Measurements from ENCODE around the gene DNAH8.

DNAH8 gene

DNA sequence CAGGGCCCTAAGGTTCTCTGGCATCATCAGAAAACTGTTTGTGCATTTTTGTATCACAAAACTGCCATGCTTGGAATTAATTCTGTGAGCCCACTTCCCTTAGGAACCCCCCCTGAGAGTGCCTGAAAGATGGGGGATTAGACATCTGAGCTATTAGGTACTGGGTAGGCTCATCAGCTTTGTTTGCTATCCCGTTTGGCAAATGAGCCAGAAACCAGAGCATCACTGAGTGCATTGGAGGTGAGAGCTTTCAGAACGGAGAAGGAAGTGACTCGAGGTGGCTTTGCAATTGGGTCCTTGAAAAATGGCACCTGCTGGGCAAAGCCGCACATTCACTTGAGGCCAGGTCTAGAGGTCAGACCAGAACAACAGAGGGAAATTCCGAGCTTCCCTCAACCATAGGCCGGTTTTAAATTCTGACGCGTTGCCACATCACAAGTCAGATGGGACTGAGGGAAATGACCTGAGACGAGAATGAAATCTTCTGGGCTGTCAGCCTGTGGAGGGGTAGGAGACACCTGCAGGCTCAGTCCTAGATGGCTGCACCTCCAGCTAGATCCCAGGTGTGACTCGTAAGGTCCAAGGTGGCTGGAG is 325.1 kb downstream of the DNAH8 start:
- DNase-seq (ENCODE audit: insufficient read length) (no peak), FAIRE-seq (no peak)

DNA sequence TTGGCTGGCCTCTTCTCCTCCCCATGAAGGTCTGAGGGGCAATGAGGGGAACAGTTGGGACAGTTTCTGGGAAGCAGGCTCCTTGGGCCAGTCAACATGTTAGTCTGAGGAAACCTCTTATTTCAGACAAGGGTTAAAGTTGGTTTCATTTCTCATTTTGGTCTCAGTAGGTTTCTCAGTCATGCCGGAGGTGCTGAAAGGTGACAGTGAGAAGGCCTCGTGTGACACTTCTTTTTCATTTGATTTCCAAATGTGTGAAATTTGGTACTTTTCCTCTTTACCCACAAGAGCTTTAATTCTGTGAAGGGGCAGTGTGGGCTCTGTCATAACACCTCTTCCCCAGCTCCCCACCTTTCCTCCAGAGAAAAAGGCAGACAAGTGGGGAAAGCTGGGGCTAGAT is 326.0 kb downstream of the DNAH8 start:
- DNase-seq (ENCODE audit: insufficient read length) (no peak), FAIRE-seq (no peak)
- TF ChIP-seq TAF1 (IDR thresholded peaks at IDR 0.05; ENCODE audit: borderline replicate concordance, low read depth, low read length): no peak
- TF ChIP-seq POLR2A (IDR thresholded peaks at IDR 0.05; ENCODE audit: low read depth, low read length): no peak
- no peak for TF ChIP-seq POLR2AphosphoS5 (IDR thresholded peaks at IDR 0.05; ENCODE audit: low read depth, low read length)

More for the DNA sequence above, 325.1 kb downstream of the DNAH8 start:
- no peak for TF ChIP-seq TAF1 (IDR thresholded peaks at IDR 0.05; ENCODE audit: borderline replicate concordance, low read depth, low read length)
- TF ChIP-seq POLR2AphosphoS5 (IDR thresholded peaks at IDR 0.05; ENCODE audit: low read depth, low read length): no peak
- no peak for TF ChIP-seq POLR2A (IDR thresholded peaks at IDR 0.05; ENCODE audit: low read depth, low read length)

DNA sequence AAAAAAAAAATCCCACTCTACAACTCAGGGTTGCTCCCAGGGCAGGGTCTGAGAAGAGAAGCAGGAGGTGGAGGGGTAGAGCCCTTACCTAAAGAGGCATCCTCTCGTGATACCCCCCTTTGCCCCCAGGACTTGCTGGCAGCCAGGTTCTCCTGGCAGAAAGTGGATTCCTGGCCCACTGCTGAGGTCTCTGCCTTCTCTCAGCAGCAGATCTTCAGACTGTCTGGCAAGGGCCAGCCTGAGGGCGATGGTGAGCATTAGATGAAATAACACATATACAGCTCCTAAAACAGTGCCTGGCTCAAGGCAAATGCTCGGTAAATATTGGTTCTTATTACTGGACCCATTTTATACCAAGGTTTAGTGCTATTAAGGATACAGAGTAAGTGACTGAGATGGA is 328.7 kb downstream of the DNAH8 start:
- TF ChIP-seq POLR2A (IDR thresholded peaks at IDR 0.05; ENCODE audit: low read depth, low read length) (no peak), TAF1 (IDR thresholded peaks at IDR 0.05; ENCODE audit: borderline replicate concordance, low read depth, low read length) (no peak), POLR2AphosphoS5 (IDR thresholded peaks at IDR 0.05; ENCODE audit: low read depth, low read length) (no peak)
- DNase-seq (ENCODE audit: insufficient read length) (no peak), FAIRE-seq (no peak)

DNA sequence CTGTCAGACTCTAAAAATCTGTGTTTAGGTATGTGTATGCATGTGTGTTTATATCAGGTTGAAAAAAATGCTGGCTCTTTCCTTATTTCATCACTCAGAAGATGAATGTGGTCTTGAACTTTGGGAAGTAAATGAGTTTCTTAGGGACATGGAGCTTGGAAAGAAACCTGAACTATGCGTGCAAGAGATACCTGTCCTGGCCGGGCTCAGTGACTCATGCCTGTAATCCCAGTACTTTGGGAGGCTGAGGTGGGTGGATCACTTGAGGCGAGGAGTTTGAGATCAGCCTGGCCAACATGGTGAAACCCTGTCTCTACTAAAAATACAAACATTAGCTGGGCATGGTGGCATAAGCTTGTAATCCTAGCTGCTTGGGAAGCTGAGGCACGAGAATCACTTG is 329.1 kb downstream of the DNAH8 start:
- no peak for TF ChIP-seq POLR2A (IDR thresholded peaks at IDR 0.05; ENCODE audit: low read depth, low read length)
- no peak for TF ChIP-seq POLR2AphosphoS5 (IDR thresholded peaks at IDR 0.05; ENCODE audit: low read depth, low read length)
- TF ChIP-seq TAF1 (IDR thresholded peaks at IDR 0.05; ENCODE audit: borderline replicate concordance, low read depth, low read length): no peak
- DNase-seq (ENCODE audit: insufficient read length) (no peak), FAIRE-seq (no peak)

DNA sequence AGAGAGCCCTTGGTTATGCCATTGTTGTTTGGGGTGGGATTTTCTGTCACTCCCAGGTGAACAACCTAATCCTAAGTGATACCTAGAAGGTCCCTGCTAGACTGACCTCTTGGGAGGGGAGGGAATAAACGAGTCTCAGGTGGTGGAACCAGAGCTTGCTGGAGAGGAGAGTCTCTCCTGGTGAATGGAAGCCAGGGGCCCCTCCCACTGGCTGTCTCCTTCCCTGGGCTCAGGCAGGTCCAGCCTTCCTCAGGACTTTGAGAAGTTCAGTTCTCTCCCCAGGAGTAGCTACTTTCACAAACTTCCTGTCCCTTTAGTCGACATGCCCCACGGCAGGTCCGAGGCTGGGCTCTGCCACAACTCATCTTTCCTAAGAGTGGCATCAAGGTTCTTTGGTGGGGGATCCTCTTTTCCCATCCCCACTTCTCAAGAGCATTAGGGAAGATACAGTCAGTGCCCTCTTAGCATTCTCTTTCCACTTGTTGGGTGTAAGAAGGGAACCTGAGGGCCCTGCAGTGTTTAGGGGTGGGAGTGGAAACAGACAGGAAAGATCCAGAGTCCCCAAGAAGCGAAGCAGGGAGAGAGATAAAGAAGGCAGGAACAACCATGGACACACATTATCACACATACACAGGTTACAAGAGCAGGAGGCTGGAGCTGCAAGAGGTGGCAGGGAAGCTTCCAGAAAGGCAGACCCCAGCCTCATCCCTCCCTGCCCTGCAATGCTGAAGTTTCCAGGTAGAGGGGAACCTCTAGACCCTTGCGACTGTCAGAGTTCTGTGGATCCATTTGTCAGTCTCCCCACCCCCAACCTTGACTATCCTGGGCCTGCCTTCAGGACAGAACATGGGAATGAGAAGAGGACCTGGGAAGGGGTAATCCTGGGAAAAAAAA is 332.6 kb downstream of the DNAH8 start:
- DNase-seq (ENCODE audit: insufficient read length) (no peak), FAIRE-seq (no peak)
- TF ChIP-seq POLR2AphosphoS5 (IDR thresholded peaks at IDR 0.05; ENCODE audit: low read depth, low read length) (no peak), TAF1 (IDR thresholded peaks at IDR 0.05; ENCODE audit: borderline replicate concordance, low read depth, low read length) (no peak), POLR2A (IDR thresholded peaks at IDR 0.05; ENCODE audit: low read depth, low read length) (no peak)

DNA sequence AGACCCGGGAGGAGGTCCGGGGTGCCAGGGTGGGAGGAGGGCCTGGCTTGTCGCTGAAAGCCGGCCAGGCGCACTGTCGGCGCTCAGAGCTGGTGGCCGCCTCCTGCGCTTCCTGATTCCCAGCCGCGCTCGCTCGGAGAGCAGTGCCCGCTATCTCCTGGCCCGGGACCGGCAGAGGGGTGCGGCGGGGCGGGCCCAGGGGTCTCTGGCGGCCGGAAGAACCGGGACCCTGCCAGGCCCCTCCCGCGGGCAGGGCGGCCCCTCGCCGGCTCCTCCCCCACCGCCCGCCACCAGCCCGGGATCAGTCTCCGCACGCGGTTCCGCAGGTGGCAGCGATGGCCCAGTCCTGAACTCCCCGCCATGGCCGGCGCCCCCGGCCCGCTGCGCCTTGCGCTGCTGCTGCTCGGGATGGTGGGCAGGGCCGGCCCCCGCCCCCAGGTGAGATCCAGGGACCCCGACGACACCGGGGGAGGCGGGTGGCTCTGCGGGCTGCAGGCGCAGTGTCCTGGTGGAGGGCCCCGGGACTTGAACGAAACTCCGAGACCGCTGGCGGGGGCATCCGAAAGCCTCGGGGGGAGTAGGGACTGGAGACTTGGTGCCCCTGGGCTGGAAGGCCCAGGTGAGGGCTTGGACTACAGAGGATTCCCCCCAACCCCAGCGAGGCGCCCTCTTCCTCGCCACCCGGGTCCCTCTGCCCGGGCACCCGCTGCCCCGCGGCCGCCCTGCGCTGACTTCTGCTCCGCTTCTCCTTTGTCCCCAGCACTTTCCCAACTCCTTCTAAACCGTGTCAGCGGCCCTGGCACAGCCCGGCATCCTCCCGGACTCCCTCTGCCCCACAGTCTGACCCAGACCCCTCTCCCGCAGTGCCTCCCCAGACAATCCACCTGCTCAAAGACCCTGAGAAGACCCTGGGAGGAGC is 333.6 kb downstream of the DNAH8 start, which contains the start of gene GLP1R:
TSS of gene GLP1R (plus strand) at position 301 of the 919 bp plus-strand sequence. CDS start at position 361, 60 bp downstream.
- DNase-seq (ENCODE audit: insufficient read length) (no peak), FAIRE-seq (no peak)
- TF ChIP-seq POLR2AphosphoS5 (IDR thresholded peaks at IDR 0.05; ENCODE audit: low read depth, low read length) (no peak), TAF1 (IDR thresholded peaks at IDR 0.05; ENCODE audit: borderline replicate concordance, low read depth, low read length) (no peak), POLR2A (IDR thresholded peaks at IDR 0.05; ENCODE audit: low read depth, low read length) (no peak)

DNA sequence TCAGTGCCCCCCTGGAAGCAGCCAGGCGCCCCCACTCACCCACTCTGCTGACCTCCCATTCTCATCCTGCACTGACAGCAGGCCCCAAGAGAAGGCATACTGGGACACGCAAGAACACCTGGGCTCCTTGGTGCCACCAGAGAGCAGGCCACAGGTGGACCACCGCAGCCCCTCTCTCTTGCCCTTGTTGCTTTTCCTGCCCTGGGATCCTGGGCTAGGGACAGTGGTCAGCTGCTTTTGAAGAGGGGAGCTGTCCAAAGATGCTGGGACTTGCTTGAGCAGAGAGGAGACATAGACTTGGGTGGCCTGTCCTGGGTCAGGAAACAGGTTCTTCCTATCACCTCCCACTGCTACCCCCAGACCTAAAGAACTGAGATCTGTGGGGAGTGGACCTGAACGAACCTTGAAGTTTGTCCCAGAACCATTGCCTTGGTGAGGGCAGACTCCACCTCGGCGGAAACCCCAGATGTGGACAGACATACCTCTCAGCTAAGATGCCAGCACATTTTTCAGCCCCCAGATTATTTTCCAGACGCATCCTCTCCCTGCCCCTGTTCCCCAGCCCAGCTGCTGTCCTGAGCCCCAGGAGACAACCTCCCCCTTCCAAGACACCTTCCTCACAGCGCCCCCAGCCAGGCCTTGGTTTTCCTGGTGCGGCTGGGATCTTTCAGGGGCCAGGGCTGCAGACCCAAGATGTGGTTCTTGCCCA is 334.6 kb downstream of the DNAH8 start:
- no peak for DNase-seq (ENCODE audit: insufficient read length)
- no peak for TF ChIP-seq TAF1 (IDR thresholded peaks at IDR 0.05; ENCODE audit: borderline replicate concordance, low read depth, low read length)
- TF ChIP-seq POLR2A (IDR thresholded peaks at IDR 0.05; ENCODE audit: low read depth, low read length): no peak
- TF ChIP-seq POLR2AphosphoS5 (IDR thresholded peaks at IDR 0.05; ENCODE audit: low read depth, low read length): no peak
- FAIRE-seq: no peak

DNA sequence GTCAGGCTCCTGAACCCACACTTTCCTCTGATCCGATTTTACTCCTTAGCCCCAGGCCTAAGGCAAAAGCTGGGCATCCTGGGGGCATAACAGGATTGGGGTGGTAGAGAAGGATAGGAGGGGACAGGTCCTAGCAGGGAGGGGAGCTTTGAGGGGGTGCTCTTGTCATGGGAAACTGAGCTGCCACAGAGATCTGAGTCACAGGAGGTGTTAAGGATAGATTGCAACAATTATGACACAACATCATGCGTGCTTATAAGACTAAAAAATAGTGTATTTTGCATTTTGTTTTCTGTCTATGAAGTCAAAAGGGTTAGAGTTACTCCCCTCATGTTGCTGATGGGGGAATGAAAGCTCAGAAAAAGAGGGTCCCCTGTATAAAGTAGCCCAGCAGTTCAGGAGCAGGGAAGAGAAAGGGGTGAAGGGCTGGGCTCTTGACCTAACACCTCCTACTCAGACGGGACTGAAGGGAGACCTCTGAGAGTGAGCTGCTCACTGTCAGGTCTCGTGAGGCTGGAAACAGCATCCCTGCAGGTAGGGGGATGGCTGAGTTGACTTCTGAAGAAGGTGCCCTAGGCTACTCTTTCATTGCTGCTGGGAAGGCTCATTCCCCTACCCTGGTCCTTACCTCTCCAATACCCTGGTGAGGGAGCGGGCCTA is 335.5 kb downstream of the DNAH8 start:
- DNase-seq (ENCODE audit: insufficient read length) (no peak), FAIRE-seq (no peak)
- no peak for TF ChIP-seq POLR2A (IDR thresholded peaks at IDR 0.05; ENCODE audit: low read depth, low read length)

DNA sequence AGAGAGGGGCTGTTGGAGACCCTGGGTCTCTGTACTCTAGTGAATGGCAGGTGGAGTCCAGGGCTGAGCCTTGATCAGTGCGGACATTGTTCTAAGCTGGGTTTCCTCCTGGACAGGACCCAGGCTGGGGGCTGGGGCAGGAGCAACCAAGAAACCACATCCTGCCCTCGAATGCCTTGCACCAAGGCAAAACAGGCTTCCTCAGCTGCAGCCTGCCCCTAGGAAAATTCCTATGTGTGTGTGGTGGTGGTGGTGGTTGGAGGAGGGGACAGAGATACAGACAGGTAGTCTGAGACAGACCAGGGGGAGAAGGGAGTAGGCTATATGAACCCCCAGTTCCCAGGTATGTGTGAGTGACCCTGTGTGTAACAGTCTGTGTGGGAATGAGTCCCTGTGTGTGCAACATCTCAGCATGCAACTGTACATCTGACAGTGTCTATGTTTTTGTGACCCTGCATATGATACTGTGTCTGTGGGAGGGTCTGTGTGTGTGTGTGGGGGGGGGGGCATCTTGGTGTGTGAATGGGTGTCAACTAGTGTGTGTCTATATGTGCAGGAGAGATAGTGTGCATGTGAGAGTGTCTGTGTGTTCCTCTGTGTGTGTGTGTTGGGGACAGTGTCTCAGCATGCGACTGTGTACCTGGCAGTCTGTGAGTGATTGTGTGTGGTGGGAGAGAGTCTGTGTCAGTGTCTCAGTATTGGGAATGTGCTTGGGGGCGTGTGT is 336.4 kb downstream of the DNAH8 start:
- FAIRE-seq (no peak), DNase-seq (ENCODE audit: insufficient read length) (no peak)
- TF ChIP-seq TAF1 (IDR thresholded peaks at IDR 0.05; ENCODE audit: borderline replicate concordance, low read depth, low read length): no peak
- TF ChIP-seq POLR2A (IDR thresholded peaks at IDR 0.05; ENCODE audit: low read depth, low read length): no peak
- TF ChIP-seq POLR2AphosphoS5 (IDR thresholded peaks at IDR 0.05; ENCODE audit: low read depth, low read length): no peak

Data from GM12892 (cell line).